NCI-H524 treated with DMSO at 0.1 percent for 48 hours (cell line): ENCODE results near the gene PON1.
A peak's percentile ranks its signal among the peaks of the same experiment; 100 is the strongest.

ENCODE experiments used
- DNase-seq: peaks from one replicate; lab custom pipeline; 2025; lab: John Stamatoyannopoulos, UW

PON1 gene

GRCh38 chr7:95324431-95324830, at the start of gene PON1:
Gene PON1, minus strand, starts transcription at chr7:95324532. Its CDS starts 57 bp downstream, at chr7:95324475.
- DNase-seq, result no peak

- no peak for DNase-seq
Observed at GRCh38 chr7:95373323-95373722, 49.0 kb upstream of the PON1 start.

- DNase-seq, result no peak
Observed at GRCh38 chr7:95368235-95368634, 43.9 kb upstream of the PON1 start.

- no peak for DNase-seq
Observed at GRCh38 chr7:95367606-95368005, 43.3 kb upstream of the PON1 start.

GRCh38 chr7:95365151-95365550, 40.8 kb upstream of the PON1 start:
- no peak for DNase-seq

- no peak for DNase-seq
Observed at GRCh38 chr7:95357623-95358022, 33.3 kb upstream of the PON1 start.

- no peak for DNase-seq
Observed at GRCh38 chr7:95342642-95343307, 18.4 kb upstream of the PON1 start.

GRCh38 chr7:95342029-95342428, 17.7 kb upstream of the PON1 start:
- DNase-seq, result no peak

GRCh38 chr7:95340491-95340890, 16.2 kb upstream of the PON1 start:
- no peak for DNase-seq

- no peak for DNase-seq
Observed at GRCh38 chr7:95338832-95339231, 14.5 kb upstream of the PON1 start.

GRCh38 chr7:95335093-95335492, 10.8 kb upstream of the PON1 start:
- DNase-seq, result no peak

- no peak for DNase-seq
Observed at GRCh38 chr7:95334447-95334846, 10.1 kb upstream of the PON1 start.

GRCh38 chr7:95330961-95331337, 6.6 kb upstream of the PON1 start:
- no peak for DNase-seq

- DNase-seq, result no peak
Observed at GRCh38 chr7:95330204-95330960, 6.0 kb upstream of the PON1 start.

- no peak for DNase-seq
Observed at GRCh38 chr7:95327356-95327755, 3.0 kb upstream of the PON1 start.

GRCh38 chr7:95323410-95324129, 762 bp downstream of the PON1 start:
- DNase-seq, result no peak

GRCh38 chr7:95322854-95323253, 1.5 kb downstream of the PON1 start:
- no peak for DNase-seq

- DNase-seq, result no peak
Observed at GRCh38 chr7:95322396-95322795, 1.9 kb downstream of the PON1 start.

- no peak for DNase-seq
Observed at GRCh38 chr7:95321720-95322119, 2.6 kb downstream of the PON1 start.

- no peak for DNase-seq
Observed at GRCh38 chr7:95320651-95321050, 3.7 kb downstream of the PON1 start.

GRCh38 chr7:95319570-95319969, 4.8 kb downstream of the PON1 start:
- no peak for DNase-seq

GRCh38 chr7:95318501-95319100, 5.7 kb downstream of the PON1 start:
- peak; percentile 45 for DNase-seq

GRCh38 chr7:95317966-95318365, 6.4 kb downstream of the PON1 start:
- DNase-seq, result no peak
